Neural cell (in vitro differentiated cells): ENCODE results near the gene ACTL10. TPM values are rescaled to one million over a fixed set of nuclear protein-coding genes. Genes with fewer than 3 reads are reported as not detected.

Source experiments
- H2AFZ ChIP-seq: fragments of 200-600, 300-800 bp; sonication (generic), shearing (Covaris generic); 2 replicates; pipeline ENCODE4 v1.6.0; 2014; ENCODE audit warnings: low read depth, mild to moderate bottlenecking, antibody characterized with exemption, low read length, moderate library complexity
- H3F3A ChIP-seq: fragments of 200-600 bp; shearing (Covaris generic); 2 replicates; pipeline ENCODE4 v1.6.1; 2016; ENCODE audit warnings: mild to moderate bottlenecking, moderate library complexity, mixed read lengths, antibody characterized with exemption, low read length; ENCODE audit not compliant: insufficient read depth, poor library complexity, severe bottlenecking
- H3K27ac ChIP-seq: fragments of 200-600, 300-800 bp; sonication (generic), shearing (Covaris generic); 2 replicates; pipeline ENCODE4 v1.5.1; 2014; ENCODE audit warnings: mild to moderate bottlenecking, low read length, moderate library complexity
- H3K27me3 ChIP-seq: fragments of 300-800, 200-600 bp; sonication (generic), shearing (Covaris generic); 2 replicates; pipeline ENCODE4 v1.6.0; 2014; ENCODE audit warnings: mild to moderate bottlenecking, low read depth, low read length, moderate library complexity; ENCODE audit not compliant: insufficient read depth
- H3K36me3 ChIP-seq: fragments of 300-800, 200-600 bp; sonication (generic), shearing (Covaris generic); 2 replicates; pipeline ENCODE4 v1.5.1; 2014; ENCODE audit warnings: mild to moderate bottlenecking, antibody characterized with exemption, low read length, moderate library complexity; ENCODE audit not compliant: insufficient read depth
- H3K4me2 ChIP-seq: fragments of 300-800, 200-600 bp; sonication (generic), shearing (Covaris generic); 2 replicates; pipeline ENCODE4 v1.6.0; 2014; ENCODE audit warnings: mild to moderate bottlenecking, low read length
- H3K4me3 ChIP-seq: fragments of 300-800, 200-600 bp; sonication (generic), shearing (Covaris generic); 2 replicates; pipeline ENCODE4 v1.5.1; 2014; ENCODE audit warnings: mild to moderate bottlenecking, low read length, moderate library complexity
- H3K79me2 ChIP-seq: fragments of 200-600 bp; shearing (Covaris generic); replicated peaks from 2 replicates; pipeline ENCODE4 v1.6.0; 2014; ENCODE audit warnings: mild to moderate bottlenecking, low read length, moderate library complexity; ENCODE audit not compliant: insufficient read depth
- H3K9ac ChIP-seq: fragments of 300-800, 200-600 bp; sonication (generic), shearing (Covaris generic); 2 replicates; pipeline ENCODE4 v1.6.1; 2016; ENCODE audit warnings: mild to moderate bottlenecking, low read length, mixed read lengths
- H3K9me2 ChIP-seq: fragments of 200-600 bp; shearing (Covaris generic); 2 replicates; pipeline ENCODE4 v1.6.1; 2016; ENCODE audit warnings: mild to moderate bottlenecking, low read length, mixed read lengths; ENCODE audit not compliant: insufficient read depth
- H3K9me3 ChIP-seq: fragments of 200-600, 300-800 bp; sonication (generic), shearing (Covaris generic); 2 replicates; pipeline ENCODE4 v1.6.1; 2016; ENCODE audit warnings: mild to moderate bottlenecking, mixed run types, low read length, moderate library complexity, mixed read lengths
- H4K20me1 ChIP-seq: fragments of 200-600 bp; shearing (Covaris generic); 2 replicates; pipeline ENCODE4 v1.6.1; 2016; ENCODE audit warnings: mild to moderate bottlenecking, mixed run types; ENCODE audit not compliant: insufficient read depth
- EP300 ChIP-seq: fragments of 450-650 bp; conservative IDR thresholded peaks from 2 replicates; pipeline ENCODE4 v1.6.1; 2014; ENCODE audit warnings: antibody characterized with exemption, mild to moderate bottlenecking, moderate library complexity; ENCODE audit not compliant: poor library complexity, severe bottlenecking
- EZH2 ChIP-seq: fragments of 200-600, 300-800 bp; shearing (Covaris generic), sonication (generic); IDR thresholded peaks from 2 replicates; pipeline ENCODE4 v1.6.1; 2014; ENCODE audit warnings: antibody characterized with exemption, low read length, borderline replicate concordance, mild to moderate bottlenecking; ENCODE audit not compliant: insufficient read depth, poor library complexity, severe bottlenecking
- MXI1 ChIP-seq: fragments of 450-650 bp; conservative IDR thresholded peaks from 2 replicates; pipeline ENCODE4 v1.6.1; 2014; ENCODE audit warnings: antibody characterized with exemption, mild to moderate bottlenecking; ENCODE audit not compliant: poor library complexity, severe bottlenecking
- POLR2AphosphoS5 ChIP-seq: IDR thresholded peaks from 2 replicates; pipeline ENCODE4 v1.6.1; 2012
- RAD21 ChIP-seq: fragments of 450-650 bp; conservative IDR thresholded peaks from 2 replicates; pipeline ENCODE4 v1.6.1; 2014; ENCODE audit warnings: antibody characterized with exemption, mild to moderate bottlenecking, moderate library complexity
- SMC3 ChIP-seq: fragments of 450-650 bp; conservative IDR thresholded peaks from 2 replicates; pipeline ENCODE4 v1.6.1; 2014; ENCODE audit warnings: antibody characterized with exemption, mild to moderate bottlenecking, moderate library complexity; ENCODE audit not compliant: poor library complexity
- TAF1 ChIP-seq: IDR thresholded peaks from 2 replicates; pipeline ENCODE4 v1.6.1; 2012; ENCODE audit warnings: low read depth
- polyA plus RNA-seq: library from polyadenylated mRNA; depleted of rRNA; stranded (reverse); fragments of >200 nt; gene quantifications from 2 replicates; pipeline ENCODE4 v1.2.3, GENCODE V29; 2014
- TF ChIP-seq, protein P1 (sequence below): fragments of 450-650 bp; IDR thresholded peaks from 2 replicates; pipeline ENCODE4 v1.5.1; 2014; ENCODE audit warnings: antibody characterized with exemption, mild to moderate bottlenecking, moderate library complexity; ENCODE audit not compliant: poor library complexity, severe bottlenecking
- TF ChIP-seq, protein P2 (sequence below): IDR thresholded peaks from 2 replicates; pipeline ENCODE4 v1.6.1; 2012; ENCODE audit warnings: borderline replicate concordance

Gene ACTL10
- polyA plus RNA-seq, 1 donor from 2014 or later, result not detected

DNA sequence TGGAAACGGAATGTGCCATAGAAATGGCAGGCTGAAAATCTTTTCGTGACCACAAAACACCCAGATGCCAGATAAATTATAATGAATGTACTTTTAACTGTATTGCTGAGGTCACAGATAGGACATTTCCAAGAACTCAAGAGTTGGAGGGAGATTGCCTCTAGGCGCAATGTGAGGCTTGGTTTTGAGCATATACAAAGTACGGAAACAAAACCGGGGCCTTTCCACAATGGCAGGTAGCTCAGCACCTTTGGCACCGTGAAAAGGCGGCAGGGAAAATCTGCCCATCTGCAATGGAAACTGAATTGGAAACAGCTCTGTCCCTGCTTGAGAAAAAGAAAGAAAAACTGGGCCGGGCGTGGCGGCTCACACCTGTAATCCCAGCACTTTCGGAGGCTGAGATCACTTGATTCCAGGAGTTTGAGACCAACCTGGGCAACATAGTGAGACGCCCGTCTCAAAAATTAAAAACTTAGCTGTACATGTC lies 15.1 kb upstream of the ACTL10 start:
- H3K9me2 ChIP-seq, result no peaks in the 10 kb centered on the region
- no peaks in the 10 kb centered on the region for H4K20me1 ChIP-seq
- no peaks in the 10 kb centered on the region for H3K79me2 ChIP-seq
- H3K27ac ChIP-seq, result no peak overlapping the region
- no peaks in the 10 kb centered on the region for H3K36me3 ChIP-seq
- H3K9ac ChIP-seq, result no peak overlapping the region
- no peak overlapping the region for H3K4me3 ChIP-seq
- no peaks in the 10 kb centered on the region for H3K9me3 ChIP-seq
- TF ChIP-seq EP300 (no peak), TAF1 (no peak), RAD21 (no peak), MXI1 (no peak), EZH2 (no peak)
- TF ChIP-seq, protein P1, sequence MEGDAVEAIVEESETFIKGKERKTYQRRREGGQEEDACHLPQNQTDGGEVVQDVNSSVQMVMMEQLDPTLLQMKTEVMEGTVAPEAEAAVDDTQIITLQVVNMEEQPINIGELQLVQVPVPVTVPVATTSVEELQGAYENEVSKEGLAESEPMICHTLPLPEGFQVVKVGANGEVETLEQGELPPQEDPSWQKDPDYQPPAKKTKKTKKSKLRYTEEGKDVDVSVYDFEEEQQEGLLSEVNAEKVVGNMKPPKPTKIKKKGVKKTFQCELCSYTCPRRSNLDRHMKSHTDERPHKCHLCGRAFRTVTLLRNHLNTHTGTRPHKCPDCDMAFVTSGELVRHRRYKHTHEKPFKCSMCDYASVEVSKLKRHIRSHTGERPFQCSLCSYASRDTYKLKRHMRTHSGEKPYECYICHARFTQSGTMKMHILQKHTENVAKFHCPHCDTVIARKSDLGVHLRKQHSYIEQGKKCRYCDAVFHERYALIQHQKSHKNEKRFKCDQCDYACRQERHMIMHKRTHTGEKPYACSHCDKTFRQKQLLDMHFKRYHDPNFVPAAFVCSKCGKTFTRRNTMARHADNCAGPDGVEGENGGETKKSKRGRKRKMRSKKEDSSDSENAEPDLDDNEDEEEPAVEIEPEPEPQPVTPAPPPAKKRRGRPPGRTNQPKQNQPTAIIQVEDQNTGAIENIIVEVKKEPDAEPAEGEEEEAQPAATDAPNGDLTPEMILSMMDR, result no peak
- H3K27me3 ChIP-seq, result no peaks in the 10 kb centered on the region
- no peak overlapping the region for H3K4me2 ChIP-seq
- no peak overlapping the region for H2AFZ ChIP-seq
- H3F3A ChIP-seq, result no peaks in the 10 kb centered on the region

DNA sequence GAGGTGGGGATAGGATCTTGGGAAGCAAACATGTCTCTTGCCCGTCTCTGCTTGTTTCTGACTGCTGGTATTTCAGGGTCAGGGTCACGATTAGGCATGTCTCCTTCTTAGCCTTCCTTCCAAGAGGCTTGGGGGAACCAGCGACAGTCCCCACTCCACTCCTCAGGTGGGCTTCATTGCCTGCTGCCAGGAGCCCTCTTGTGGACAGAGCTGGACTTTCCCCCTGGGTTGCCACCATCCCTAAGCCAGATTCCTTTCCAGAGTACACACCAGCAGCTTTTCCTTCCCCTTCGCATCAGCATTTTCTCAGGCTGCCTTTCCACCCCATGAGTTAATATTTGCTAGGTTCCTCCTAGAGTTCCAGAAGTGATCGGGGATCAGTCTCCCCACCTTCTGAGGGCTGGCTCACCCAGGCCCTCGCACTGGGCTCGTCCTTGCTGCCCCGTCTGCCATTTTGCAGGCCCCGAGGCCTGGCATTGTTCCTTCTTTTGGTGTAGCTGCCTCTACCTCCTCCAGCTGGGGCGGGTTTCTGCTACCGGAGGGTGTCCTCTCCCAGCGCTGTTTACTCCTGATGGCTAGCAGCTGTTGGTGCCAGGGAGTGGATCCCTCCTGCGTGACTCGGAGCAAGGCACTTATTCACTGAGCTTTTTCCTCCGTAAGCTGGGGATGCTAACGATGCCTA lies 13.4 kb upstream of the ACTL10 start:
- TF ChIP-seq TAF1 (no peak), SMC3 (peak; percentile 73), EP300 (no peak), EZH2 (no peak), RAD21 (peak; percentile 66), POLR2AphosphoS5 (no peak), MXI1 (no peak)
- TF ChIP-seq, protein P1, result peak; percentile 70
- TF ChIP-seq, protein P2, sequence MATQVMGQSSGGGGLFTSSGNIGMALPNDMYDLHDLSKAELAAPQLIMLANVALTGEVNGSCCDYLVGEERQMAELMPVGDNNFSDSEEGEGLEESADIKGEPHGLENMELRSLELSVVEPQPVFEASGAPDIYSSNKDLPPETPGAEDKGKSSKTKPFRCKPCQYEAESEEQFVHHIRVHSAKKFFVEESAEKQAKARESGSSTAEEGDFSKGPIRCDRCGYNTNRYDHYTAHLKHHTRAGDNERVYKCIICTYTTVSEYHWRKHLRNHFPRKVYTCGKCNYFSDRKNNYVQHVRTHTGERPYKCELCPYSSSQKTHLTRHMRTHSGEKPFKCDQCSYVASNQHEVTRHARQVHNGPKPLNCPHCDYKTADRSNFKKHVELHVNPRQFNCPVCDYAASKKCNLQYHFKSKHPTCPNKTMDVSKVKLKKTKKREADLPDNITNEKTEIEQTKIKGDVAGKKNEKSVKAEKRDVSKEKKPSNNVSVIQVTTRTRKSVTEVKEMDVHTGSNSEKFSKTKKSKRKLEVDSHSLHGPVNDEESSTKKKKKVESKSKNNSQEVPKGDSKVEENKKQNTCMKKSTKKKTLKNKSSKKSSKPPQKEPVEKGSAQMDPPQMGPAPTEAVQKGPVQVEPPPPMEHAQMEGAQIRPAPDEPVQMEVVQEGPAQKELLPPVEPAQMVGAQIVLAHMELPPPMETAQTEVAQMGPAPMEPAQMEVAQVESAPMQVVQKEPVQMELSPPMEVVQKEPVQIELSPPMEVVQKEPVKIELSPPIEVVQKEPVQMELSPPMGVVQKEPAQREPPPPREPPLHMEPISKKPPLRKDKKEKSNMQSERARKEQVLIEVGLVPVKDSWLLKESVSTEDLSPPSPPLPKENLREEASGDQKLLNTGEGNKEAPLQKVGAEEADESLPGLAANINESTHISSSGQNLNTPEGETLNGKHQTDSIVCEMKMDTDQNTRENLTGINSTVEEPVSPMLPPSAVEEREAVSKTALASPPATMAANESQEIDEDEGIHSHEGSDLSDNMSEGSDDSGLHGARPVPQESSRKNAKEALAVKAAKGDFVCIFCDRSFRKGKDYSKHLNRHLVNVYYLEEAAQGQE, result no peak
- Histone ChIP-seq H3K79me2 (no peaks in the 10 kb centered on the region), H3K27ac (no peak overlapping the region), H3F3A (no peaks in the 10 kb centered on the region), H3K4me2 (no peak overlapping the region), H2AFZ (no peak overlapping the region), H3K36me3 (no peaks in the 10 kb centered on the region), H3K9me2 (no peaks in the 10 kb centered on the region), H3K4me3 (no peak overlapping the region), H3K27me3 (no peaks in the 10 kb centered on the region), H4K20me1 (no peaks in the 10 kb centered on the region), H3K9me3 (no peaks in the 10 kb centered on the region), H3K9ac (no peak overlapping the region)
